COLO829 (cell line): ENCODE measurements around the gene RGS19.

Experiments used
- DNase-seq: peaks from one replicate; pipeline ENCODE4 v3.0.0; 2012; ENCODE audit warnings: low spot score

Gene RGS19

DNA sequence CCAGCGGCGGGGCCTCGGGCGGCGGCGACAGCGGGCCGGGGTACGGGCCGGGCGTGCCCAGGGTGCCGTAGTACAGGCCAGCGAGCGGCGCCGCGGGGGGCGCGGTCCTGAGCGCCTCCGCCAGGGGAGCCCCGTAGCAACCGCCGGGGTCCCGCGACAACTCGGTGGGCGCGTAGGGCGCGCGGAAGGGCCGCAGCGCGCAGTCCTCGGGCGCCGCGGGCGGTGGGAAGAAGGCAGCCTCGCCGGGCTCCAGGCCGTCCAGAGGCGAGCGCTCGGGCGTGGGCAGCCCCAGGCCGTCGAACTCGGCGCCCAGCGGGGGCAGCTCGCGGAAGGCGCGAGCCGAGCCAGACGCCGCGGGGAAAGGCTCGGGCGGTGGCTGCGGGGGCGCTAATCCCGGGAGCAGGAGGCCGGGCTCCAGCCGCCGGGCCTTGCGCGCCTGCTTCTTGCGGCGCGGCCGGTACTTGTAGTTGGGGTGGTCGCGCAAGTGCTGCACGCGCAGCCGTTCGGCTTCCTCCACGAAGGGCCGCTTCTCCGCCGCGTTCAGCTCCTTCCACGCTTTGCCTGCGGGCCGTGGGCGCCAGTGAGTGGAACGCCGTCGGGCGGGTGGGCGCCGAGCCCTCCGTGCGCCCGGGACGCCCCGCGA, 30.8 kb downstream of the RGS19 start:
- DNase-seq, result no peak

DNA sequence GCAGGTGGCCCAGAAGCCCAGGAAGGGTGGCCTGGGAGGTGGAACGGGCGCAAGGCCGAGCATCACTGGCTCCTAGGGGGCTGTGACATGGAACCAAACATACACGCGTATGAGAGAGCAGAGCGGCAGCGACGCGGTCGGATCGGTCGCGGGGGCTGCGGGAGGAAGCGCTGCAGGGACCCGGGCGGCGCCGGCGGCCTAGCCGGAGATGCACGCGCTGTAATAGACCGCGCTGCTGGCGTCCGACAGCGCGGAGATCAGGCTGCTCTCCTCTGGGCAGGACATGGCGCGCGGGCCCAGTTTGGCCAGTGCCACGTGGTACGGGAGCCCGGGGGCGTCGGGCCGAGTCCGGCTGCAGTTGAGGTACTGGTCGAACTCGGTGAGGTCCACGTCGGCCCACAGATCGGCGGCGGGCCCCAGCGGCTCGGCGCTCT, 31.3 kb downstream of the RGS19 start:
- no peak for DNase-seq

DNA sequence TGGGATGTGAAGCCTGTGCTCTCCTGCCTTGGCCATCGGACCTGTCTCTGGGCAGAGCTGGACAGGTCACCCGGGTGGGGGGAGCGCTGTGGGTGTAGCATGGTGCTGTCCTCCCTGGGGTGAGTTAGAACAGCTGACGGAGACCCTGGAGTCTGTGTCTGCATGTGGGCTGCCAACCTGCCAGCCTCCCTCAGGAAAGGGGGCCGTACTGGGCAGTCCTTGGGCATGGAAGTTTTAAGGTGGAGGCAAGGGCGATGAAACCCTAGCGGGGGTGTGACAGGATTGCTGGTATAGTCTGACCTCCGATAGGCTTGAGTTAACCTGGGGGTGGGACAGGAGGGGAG, 32.3 kb downstream of the RGS19 start:
- DNase-seq, result no peak

DNA sequence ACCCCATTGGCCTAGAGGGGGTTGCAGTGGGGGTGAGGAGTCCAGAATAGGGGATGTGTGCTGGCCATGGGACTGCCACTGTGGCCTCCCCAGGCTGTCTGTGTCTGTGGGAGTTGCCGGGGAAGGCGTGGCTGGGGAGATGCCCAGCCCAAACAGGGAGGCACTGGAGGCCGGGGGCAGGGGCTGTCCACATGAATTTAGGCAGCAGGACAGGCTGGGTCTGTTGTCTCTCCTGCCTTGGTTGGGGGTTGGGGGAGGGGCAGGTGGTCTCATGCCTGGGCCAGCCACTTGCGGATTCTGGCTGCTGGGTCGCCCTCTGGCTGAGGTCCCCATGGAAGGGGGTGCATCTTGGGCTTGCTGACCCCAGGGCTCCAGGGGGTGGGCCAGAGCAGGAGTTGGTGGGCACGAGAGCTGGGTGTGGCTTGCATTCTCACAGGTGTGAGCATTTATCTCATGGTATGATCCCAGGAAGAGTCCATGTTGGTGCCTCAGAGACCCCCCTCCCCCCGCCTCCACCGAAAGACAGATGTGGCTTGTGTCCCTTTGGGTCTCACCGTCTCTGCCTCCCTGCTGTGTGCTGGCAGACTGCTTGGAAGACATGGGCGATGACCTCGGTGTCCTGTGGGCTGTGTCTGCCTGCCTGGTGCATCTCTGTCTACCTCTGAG, 33.8 kb downstream of the RGS19 start:
- DNase-seq, result no peak

DNA sequence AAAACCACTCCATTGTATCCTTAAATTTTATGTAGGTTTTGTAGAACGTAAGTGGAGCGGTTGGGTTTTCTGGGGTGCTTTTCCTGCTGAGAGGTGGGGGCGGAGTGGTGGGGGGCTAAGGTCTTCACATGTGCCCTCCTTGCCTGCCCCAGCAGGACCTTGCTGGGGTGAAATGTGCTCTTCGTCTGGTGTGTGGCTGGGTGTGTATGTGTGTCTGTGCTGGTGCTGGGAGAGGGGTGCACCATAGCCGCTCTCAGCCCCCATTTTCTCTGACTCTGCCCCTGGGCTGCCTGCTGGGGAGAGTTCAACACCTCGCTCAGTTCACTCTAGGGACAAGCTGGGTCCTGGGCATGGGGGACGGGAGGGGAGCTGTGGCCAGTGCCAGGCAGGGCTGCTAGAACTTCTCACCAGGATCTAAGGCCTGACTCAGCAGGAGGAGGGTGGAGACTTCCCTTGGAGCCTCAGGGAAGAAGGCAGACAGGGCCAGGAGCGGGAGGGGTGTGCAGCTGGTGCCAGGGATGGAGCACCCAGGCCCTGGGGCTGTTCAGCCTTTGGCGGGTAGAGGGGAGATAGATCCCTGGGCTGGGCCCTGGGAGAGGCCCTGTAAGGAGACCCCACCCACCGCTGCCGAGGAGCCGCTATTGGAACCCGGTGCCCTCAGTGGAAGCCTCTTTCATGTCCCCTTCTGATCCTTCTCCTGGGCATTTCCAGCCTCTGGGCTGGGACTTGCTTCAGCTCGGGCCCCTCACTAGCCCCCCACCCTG, 34.7 kb downstream of the RGS19 start:
- peak; percentile 57 for DNase-seq

DNA sequence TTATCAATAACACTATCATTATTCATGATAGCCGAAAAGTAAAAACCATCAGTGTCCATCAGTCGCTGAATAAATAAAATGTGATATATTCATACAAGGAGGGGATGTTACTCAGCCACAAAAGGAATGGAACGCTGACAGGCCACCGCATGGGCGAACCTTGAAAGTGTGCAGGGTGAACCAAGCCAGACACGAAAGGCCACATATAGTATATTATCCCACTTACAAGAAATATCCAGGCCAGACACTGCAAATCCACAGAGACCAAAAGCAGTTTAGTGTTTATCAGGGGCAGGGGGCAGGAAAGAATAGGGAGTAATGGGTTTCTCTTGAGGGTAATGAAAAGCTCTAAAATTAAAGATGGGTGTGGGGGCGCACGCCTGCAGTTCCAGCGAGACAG, 35.5 kb downstream of the RGS19 start:
- DNase-seq, result no peak

DNA sequence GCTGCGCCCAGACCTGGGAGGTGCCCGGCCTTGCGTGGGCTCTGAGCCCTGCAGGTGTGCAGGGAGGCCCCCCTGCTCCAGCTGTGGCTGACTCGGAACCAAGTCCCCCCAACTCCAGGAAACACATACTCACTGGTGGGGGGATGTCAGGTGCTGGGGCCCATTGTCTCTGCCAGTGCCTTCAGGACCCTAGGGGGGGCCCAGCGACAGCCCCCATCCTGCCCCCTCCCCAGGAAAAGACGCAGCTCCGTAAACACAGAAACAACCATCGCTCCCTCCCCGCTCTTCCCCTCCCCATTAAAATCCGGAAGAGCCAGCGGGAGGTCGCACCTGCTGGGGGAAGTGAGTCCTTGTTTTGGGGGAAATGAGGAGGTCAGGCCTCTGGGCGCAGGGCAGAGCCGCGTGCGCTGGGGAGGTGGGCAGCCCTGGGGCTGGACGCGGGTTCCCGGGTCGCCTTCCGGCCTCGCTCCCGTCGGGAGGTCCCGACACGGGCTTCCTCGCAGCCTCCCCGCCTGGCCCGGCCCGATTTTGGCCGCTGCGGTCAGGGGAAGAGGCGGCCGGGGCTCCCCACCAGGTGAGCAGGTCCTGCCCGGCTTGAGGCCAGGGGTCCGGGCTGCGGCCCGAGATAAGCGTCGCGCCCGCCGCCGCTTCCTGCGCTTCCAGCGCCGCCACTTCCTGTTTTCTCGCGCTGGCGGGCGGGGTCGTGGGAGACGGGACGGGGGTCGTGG, 37.1 kb downstream of the RGS19 start:
- no peak for DNase-seq

DNA sequence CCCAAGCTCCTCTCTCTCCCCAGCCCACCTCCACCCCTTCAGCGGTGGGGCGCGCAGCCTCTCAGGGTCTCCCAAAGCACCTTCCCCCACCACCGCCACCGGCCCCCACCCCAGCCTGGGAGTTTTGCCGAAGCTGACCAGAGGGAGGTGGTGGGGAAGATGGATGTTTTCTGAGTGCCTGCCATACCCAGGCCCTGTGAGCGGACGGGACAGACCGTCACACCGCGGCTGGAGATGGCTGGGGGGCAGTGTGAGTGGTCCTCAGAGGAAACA, 37.6 kb downstream of the RGS19 start:
- no peak for DNase-seq

DNA sequence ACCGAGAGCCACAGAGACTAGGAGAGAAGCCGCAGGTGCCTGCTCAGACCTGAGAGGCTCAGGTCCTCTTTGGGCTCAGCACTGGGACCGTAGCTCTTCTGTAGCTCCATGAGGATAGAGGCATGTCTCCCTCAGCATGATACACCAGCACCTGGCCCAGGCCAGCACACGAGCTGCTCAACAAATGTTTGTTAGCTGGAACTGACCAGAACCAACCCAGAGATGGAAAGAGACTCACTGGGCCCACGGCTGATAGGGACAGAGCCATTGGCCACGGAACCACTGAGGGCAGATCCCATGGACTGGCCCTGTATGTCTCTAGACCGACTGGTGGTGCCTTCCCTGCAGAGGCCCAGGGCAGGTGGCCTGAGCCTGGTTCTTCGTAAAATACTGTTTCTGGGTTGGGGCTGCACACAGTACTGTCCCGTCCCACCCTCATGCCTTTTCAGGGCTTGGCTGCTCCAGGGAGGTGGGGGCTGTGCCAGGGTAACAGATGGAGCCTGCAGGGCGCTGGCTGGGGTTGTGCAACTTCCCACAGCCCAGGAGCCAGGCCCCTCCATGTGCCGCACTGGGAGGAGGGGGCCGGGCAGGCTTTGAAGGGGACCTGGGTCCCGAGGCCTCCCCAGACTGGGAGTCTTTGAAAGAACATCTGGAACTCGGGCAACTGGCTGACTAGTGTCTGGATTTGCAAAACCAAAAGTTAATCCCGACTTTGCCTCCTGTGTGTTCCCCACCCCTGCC, 38.1 kb downstream of the RGS19 start:
- no peak for DNase-seq

DNA sequence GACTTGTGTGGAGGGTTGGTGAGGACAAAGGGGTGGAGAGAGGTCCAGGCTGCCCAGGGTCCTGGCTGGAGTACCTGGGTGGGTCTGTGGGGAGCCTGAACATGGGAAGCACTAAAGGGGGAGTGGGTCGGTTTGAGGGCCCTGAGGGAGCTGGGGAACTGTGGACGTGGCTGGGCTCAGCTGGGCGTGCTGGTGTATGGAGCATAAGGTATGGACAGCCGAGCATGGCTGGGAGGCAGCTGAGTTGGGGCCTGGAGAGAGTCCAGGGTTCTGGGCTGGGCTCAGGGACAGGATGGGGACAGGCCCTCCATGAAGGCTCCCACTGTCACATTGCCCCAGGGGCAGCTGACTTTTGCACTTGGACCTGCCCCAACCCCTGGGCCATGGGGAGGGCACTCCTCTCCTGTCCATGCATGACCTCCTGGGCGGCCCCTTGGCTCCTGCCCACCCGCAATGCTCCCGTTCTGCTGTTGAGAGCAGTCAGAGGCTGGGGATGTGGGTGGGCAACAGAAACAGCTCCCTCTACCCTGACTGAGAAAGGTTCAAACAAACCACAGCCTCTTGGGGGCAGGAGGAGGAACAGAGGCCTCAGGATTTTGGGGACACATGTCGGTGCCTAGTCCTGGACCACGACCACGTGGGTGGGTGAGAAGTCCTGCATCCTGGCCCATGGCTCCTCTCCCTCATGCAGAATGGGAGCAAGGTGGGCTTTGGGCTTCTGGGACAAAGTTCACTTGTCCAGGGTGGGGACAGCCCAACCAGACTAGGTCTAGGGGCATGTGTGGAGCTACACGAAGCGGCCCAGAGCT, 38.9 kb downstream of the RGS19 start:
- DNase-seq, result no peak

DNA sequence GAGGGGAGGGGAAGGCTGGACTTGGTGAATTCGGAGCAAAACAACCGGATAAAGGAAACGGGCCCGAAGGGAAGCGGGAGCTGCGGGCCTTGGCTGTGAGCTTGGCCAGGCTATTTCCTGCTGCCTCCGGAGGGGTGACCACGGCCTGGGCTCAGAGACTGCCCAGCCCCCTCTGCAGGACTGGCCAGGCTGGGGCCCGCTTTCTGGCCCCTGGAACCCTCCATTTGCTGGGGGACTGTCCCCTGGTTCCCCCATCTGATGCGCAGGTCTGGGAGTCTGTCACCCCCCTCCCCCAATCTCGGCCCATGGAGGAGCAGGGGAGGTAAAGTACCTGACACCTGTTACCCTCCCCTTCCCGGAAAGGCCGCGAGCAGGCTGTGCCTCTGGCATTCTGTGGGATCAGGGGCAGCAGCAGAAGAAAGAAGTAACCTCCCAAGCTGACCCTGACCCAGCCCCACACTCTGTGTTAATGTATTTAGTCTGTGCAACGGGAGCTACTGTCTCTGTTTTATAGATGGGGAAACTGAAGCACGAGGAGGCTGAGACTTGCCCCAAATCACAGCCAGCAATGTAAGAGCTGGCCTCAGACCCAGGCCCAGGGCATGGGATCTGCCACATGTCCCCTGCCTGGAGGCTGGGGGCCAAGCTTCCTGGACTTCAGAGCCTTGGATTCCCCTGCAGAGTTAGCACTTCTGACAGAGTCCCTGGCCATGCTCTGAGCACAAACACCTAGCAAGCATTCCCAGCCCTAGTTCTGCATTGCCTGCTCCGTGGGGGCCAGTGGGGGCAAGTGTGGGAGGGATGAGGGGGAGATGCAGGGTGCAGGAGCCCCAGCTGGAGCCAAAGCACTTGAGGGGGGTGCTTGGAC, 39.8 kb downstream of the RGS19 start:
- DNase-seq, result no peak

DNA sequence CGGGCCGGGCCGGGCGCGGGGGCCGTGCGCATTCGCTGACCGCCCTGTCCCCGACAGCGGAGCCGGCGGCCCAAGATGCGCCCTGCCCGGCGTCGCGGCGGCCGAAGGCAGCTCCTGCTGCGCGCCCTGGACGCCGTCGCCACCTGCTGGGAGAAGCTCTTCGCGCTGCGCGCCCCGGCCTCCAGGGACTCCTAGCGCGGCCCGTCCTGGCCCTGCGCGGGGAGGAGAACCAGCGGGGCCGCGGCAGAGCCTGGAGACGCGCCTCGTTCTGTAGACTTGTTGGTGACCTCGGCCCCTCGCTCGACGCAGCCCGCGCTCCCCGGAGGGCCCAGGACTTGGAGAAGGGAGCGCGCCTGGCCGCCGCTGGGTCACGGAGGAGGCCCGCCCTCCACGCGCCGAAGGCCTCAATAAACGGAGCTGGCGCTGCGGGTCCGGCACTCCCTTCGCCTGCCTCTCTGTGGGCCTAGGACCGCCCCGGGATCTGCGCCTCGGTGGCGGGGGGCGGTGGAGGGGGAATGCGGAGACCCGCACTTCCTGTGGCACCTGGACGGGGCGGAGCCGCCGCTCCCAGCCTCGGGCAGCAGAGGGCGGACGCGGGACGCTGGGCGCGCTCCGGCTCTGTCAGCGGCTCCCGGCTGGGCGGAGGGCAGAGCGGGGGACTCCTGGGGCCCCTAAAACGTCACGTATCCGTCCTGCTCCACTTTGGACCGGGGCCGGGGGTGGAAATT, 40.6 kb downstream of the RGS19 start:
- peak; percentile 62 for DNase-seq

DNA sequence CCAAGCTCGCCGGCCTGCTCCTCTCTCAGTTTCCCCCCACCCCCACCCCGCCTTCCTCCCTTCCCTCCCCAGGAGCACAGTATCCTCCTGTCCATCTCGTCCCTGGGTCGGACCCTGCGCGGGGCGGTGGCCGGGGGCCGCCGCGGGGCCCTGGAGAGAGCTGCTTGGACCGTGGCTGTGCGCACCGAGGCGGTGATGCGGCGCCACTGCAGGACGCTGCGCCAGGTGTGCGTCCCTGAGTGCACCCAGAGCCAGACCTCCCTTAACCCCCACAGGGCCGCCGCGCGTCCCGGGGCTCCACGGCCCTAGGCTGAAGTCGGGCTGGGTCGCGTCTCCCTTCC, 41.1 kb downstream of the RGS19 start:
- DNase-seq, result no peak

DNA sequence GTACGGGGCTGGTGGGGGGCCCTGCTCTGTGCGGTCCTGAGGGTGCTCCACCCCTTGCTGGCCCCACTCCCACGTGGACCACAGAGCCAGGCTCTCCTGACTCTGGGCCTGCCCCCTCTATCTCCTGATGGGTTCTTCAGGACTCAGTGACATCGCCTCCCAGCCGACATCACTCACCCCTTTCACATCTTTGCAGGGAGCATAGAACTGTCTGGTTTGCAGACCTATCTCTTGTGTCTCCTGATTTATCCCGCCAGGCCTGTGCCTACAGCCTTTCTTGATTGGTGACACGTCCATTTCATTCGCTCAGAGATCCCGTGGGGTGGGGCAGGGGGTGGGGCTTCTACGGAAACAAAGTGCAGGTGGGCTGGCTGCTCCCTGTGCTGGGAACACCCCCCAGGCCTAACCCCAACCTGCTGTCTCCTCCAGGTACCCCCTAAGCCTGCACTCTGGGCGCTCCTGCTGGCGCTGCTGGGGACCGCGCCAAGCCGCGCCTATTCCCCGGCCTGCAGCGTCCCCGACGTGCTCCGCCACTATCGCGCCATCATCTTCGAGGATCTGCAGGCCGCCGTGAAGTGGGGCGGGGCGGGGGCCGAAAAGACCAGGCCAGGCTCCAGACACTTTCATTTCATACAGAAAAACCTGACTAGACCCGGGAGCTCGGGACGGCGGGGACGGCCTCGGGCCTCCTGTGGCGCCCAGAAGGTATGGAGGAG, 41.7 kb downstream of the RGS19 start:
- DNase-seq, result no peak

DNA sequence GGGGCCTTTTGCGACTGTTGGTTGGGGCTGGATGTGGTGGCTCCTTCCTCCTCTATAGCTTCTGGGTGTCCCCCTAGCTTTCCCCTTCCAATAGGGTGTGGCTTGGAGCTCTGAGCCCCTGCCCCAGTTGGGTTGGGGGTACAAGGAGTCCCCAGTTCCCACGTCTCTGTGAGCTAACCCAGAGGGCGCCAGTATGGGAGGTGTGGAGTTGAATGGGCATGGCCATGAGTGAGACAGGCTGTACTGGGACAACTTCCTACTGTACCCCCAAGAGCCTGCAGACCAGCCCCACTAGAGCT, 42.2 kb downstream of the RGS19 start:
- DNase-seq, result no peak

DNA sequence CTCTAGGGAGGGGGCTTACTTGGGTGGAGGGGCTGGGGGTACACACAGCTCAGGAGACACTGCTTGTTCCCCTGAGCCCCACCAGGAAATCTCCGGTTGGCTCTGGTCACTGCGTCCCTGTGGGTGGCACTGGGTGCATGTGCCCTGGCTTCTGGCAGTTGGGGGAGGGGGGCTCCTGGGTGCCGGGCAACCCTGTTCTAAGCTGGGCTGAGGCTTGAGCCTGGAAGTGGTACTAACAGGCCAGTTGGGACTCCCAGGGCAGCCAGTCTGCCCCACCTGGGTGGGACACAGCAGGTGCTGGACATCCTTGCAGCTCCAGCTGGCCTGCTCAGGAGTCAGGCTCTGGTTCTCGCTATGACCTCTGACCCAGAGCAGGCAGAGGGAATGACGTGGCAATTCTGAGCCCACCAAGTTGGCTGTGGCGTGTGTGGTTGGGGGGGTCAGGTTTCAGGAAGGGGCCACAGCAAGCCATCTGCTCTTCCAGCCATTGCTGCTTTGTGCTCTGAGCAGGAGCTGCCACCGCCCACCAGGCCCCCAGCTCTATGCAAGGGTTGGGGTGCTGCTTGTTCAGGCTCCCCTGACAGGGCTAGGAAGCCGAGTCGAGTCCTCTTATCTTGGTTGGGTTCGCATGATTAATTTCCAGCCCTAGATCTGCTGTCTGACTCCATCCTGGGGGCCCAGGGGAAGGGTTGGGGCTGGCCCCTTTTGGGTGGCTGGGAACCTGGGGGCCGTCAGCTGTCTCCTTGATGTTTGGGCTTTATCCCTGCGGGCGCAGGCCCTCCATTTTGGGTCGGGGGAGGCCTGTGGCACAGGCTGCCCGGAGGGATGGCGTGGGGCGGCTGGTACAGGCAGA, 42.7 kb downstream of the RGS19 start:
- DNase-seq, result no peak

DNA sequence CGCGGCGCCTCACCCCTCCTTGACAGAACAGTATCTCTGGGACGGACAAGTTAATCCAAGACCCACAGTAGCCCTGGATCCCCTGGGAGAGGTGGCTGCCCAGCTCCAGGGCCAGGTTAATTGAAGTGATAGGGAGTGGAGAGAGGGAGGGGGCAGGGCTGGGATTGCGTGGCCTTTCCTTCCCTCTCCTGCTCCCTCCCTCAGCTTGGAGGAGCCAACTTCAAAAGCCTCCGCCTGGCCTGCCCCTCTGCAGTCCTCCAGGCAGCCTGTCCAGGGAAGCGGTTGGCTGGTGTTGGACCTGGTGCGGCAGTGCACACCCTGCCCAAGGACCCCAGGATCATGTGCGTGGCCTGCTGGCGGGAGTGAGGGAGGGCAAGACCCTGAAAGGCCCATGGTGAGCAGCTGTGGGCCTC, 43.4 kb downstream of the RGS19 start, which contains the start of gene C20orf204:
Gene C20orf204, plus strand, starts transcription at position 250 of the 413 bp plus-strand sequence. Its CDS starts 142 bp downstream, at position 392.
- no peak for DNase-seq
